22Rv1 (cell line): ENCODE measurements around the gene LRRC59.

ENCODE experiments used
- H3K27ac ChIP-seq: fragments of 450-650 bp; 2 replicates; pipeline ENCODE4 v1.5.1; 2017
- ZFX ChIP-seq: fragments of 450-650 bp; IDR thresholded peaks from 2 replicates; pipeline ENCODE4 v1.6.1; 2017; ENCODE audit warnings: antibody characterized with exemption, borderline replicate concordance
- TF ChIP-seq, protein P1 (sequence below): fragments of 450-650 bp; IDR thresholded peaks from 2 replicates; pipeline ENCODE4 v1.5.1; 2017; ENCODE audit warnings: mild to moderate bottlenecking

Gene LRRC59

GRCh38 chr17:50380369-50381259 is 16.7 kb downstream of the LRRC59 start:
- TF ChIP-seq, protein P1, sequence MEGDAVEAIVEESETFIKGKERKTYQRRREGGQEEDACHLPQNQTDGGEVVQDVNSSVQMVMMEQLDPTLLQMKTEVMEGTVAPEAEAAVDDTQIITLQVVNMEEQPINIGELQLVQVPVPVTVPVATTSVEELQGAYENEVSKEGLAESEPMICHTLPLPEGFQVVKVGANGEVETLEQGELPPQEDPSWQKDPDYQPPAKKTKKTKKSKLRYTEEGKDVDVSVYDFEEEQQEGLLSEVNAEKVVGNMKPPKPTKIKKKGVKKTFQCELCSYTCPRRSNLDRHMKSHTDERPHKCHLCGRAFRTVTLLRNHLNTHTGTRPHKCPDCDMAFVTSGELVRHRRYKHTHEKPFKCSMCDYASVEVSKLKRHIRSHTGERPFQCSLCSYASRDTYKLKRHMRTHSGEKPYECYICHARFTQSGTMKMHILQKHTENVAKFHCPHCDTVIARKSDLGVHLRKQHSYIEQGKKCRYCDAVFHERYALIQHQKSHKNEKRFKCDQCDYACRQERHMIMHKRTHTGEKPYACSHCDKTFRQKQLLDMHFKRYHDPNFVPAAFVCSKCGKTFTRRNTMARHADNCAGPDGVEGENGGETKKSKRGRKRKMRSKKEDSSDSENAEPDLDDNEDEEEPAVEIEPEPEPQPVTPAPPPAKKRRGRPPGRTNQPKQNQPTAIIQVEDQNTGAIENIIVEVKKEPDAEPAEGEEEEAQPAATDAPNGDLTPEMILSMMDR: peak; percentile 33; the same call in 1 of the 2 replicates
- TF ChIP-seq ZFX: no peak
- no peak overlapping the region for H3K27ac ChIP-seq

DNA sequence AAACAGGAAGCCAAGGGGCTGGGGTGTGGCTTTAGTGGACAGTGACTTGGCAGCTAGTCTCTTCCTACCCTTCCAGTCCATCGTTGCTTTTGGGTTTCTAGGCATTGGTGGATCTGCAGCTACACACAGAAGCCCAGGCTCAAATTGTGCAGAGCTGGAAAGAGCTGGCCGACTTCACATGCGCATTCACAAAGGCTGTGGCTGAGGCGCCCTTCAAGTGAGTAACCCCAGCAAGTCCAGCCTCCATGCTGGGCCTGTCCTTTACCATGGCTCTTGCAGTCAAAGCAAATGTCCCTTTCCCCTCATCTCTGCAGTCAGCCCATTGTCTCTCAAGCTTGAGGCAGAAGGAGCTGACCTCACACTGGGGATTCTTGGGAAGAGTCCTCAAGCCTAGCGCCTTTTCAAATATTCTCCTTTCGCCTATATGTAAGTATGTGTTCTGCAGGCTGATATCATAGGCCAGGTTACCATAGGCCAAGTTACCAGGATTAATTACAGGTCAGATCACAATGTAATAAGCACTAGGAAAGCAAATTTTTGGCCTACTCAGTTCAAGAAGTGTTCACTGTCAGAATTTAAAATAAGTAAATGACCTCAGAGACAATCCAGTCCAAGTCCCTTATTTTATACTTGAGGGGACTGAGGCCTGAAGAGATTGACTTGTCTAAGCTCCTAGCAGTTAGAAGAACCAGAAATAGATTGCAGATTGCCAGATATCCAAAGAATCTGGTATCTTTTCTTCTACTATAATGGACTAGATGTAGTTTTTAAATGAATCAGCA is 17.8 kb downstream of the LRRC59 start:
- H3K27ac ChIP-seq: no peak overlapping the region
- no peak for TF ChIP-seq ZFX
- TF ChIP-seq, protein P1: no peak

DNA sequence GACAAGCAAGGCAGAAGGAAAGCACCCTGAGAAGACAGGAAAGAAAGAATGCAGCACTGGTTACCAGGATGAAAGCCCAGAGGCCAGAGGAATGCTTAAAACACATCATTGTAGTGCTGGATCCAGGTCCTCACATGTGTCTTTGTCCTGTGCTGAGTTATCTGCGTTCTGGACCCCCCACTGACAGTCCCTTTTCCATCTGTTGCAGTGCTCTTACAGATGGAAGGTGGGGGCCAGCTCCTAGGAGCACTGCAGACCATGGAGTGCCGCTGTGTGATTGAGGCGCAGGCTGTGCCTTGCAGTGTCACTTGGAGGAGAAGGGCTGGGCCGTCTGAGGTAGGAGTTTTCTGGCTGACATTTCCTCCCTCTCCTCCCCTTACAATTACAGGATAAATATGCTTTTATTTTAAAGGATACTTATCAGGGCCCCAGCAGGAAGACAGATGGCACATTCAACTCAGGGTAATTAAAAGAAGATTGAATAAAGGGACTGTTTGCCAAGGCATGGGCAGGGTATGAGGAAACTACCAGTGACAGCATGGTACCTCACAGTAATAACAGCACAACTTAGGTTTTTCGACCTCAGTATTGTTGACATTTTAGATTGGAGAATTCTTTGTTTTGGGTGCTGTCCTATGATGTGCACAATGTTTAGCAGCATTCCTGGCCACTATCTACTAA is 21.3 kb downstream of the LRRC59 start:
- no peak for TF ChIP-seq ZFX
- no peak overlapping the region for H3K27ac ChIP-seq

DNA sequence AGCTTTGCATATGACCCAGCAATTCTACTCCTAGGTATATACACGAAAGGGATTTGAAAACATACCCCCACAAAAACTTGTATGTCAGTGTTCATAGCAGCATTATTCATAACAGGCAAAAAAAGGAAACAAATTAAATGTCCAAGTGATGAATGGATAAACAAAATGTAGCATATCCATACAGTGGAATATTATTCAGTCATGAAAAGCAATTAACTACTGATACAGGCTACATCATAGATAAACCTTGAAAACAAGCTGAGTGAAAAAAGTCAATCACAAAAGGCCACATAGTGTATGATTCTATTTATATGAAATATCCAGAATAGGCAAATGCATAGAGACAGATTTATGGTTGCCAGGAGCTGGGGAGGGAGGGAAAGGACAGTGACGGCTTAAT is 23.6 kb downstream of the LRRC59 start:
- TF ChIP-seq, protein P1: no peak
- no peak for TF ChIP-seq ZFX
- peak overlapping the region; percentile 85 for H3K27ac ChIP-seq

DNA sequence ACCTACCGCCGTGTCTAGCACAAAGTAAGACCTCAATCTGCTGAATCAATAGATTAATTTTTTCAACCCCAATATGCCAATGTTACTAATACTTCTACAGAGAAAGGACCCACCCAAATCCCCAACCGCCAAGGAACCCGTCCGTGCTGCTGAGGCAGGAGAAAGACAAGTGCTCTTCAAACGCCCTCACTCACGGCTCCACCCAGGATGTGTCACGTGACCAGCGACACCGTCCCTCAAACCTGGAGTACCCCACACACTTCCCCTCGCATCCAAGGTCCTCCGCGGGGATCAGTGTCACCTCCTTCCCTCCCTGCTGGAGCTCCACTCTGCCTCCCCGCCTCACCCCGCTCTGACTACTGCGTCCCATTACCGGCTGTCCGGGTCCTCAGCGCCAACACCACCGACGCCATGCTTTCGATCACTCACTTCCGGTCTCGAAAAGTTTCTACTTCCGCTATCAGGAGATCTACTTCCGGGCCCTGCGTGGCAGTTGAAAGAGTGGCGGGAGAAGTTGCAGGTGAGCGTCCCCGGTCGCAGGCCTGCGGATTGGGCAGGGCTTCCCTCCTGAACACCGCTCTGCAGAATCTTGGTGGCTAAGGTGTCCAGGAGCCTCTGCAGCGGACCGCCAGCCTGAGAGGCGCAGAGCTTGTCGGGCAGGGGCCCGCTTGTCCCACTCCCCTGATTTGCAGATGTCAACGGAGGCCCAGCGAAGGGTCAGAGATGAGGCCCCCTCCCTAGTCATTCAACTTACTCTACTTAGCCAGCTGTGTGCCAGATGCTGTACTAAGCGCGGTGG is 24.4 kb downstream of the LRRC59 start, which contains the start of the genes EME1 and MRPL27:
EME1 (plus strand) TSS at position 472 of the 799 bp plus-strand sequence. CDS start 1,980 bp downstream, outside the sequence.
MRPL27 (minus strand) TSS at position 427 of the 799 bp plus-strand sequence; CDS start at position 413, 14 bp downstream.
- no peak for TF ChIP-seq ZFX
- TF ChIP-seq, protein P1: no peak
- peak within 1 kb of the TSS; percentile 85 for H3K27ac ChIP-seq

DNA sequence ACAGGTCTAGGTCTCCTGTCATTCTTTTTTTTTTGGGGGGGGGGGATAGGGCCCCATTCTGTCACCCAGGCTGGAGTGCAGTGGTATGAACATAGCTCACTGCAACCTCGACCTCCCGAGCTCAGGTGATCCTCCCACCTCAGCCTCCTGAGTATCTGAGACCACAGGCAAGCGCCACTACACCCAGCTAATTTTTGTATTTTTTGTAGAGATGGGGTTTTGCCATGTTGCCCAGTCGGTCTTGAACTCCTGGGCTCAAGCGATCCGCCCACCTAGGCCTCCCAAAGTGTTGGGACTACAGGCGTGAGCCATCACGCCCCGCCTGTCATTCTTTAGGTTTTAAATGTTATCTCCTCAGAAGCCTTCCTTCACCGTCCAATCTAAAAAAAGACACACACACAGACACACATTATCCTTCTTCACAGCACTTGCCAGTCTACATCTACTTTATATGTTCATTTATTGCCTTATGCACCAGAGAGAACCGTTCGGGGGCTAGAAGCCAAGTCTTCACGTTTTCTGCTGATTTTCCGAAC is 25.0 kb downstream of the LRRC59 start:
- TF ChIP-seq, protein P1: no peak
- TF ChIP-seq ZFX: no peak
- H3K27ac ChIP-seq: peak overlapping the region; percentile 85
